ENCODE measurements around the gene ST8SIA2.

Gene ST8SIA2

GRCh38 chr15:92430069-92430440 lies 36.4 kb downstream of the ST8SIA2 start:
- no peak for TF ChIP-seq TAF1 (IDR thresholded peaks at IDR 0.05; ENCODE audit: borderline replicate concordance, insufficient read depth, low read length)
- no peak for TF ChIP-seq POLR2AphosphoS5 (IDR thresholded peaks at IDR 0.05; ENCODE audit: low read depth, low read length)
- TF ChIP-seq FOXP2 (optimal IDR thresholded peaks at IDR 0.05; ENCODE audit: borderline replicate concordance, extremely low read depth, extremely low read length, insufficient read depth): no peak
- TF ChIP-seq REST (IDR thresholded peaks at IDR 0.05; ENCODE audit: insufficient read depth in 1 of 2, low read depth in 2 of 2, low read length in 2 of 2): no peak
- TF ChIP-seq SIN3A (IDR thresholded peaks at IDR 0.05; ENCODE audit: borderline replicate concordance, insufficient read depth, low read length): no peak

GRCh38 chr15:92435145-92435544 lies 41.5 kb downstream of the ST8SIA2 start:
- TF ChIP-seq SIN3A (IDR thresholded peaks at IDR 0.05; ENCODE audit: borderline replicate concordance, insufficient read depth, low read length): no peak
- no peak for TF ChIP-seq REST (IDR thresholded peaks at IDR 0.05; ENCODE audit: insufficient read depth in 1 of 2, low read depth in 2 of 2, low read length in 2 of 2)
- no peak for TF ChIP-seq FOXP2 (optimal IDR thresholded peaks at IDR 0.05; ENCODE audit: borderline replicate concordance, extremely low read depth, extremely low read length, insufficient read depth)

- no peak for TF ChIP-seq POLR2AphosphoS5 (IDR thresholded peaks at IDR 0.05; ENCODE audit: low read depth, low read length)
- TF ChIP-seq SIN3A (IDR thresholded peaks at IDR 0.05; ENCODE audit: borderline replicate concordance, insufficient read depth, low read length): no peak
- TF ChIP-seq REST (IDR thresholded peaks at IDR 0.05; ENCODE audit: insufficient read depth in 1 of 2, low read depth in 2 of 2, low read length in 2 of 2): no peak
- no peak for TF ChIP-seq TAF1 (IDR thresholded peaks at IDR 0.05; ENCODE audit: borderline replicate concordance, insufficient read depth, low read length)
- TF ChIP-seq FOXP2 (optimal IDR thresholded peaks at IDR 0.05; ENCODE audit: borderline replicate concordance, extremely low read depth, extremely low read length, insufficient read depth): no peak
Observed at GRCh38 chr15:92438471-92438870, 44.8 kb downstream of the ST8SIA2 start.

- TF ChIP-seq REST (IDR thresholded peaks at IDR 0.05; ENCODE audit: insufficient read depth in 1 of 2, low read depth in 2 of 2, low read length in 2 of 2): no peak
- no peak for TF ChIP-seq TAF1 (IDR thresholded peaks at IDR 0.05; ENCODE audit: borderline replicate concordance, insufficient read depth, low read length)
- TF ChIP-seq POLR2AphosphoS5 (IDR thresholded peaks at IDR 0.05; ENCODE audit: low read depth, low read length): no peak
- TF ChIP-seq SIN3A (IDR thresholded peaks at IDR 0.05; ENCODE audit: borderline replicate concordance, insufficient read depth, low read length): no peak
- TF ChIP-seq FOXP2 (optimal IDR thresholded peaks at IDR 0.05; ENCODE audit: borderline replicate concordance, extremely low read depth, extremely low read length, insufficient read depth): no peak
Observed at GRCh38 chr15:92443381-92443780, 49.7 kb downstream of the ST8SIA2 start.

GRCh38 chr15:92444631-92445030 lies 51.0 kb downstream of the ST8SIA2 start:
- TF ChIP-seq TAF1 (IDR thresholded peaks at IDR 0.05; ENCODE audit: borderline replicate concordance, insufficient read depth, low read length) (no peak), FOXP2 (optimal IDR thresholded peaks at IDR 0.05; ENCODE audit: borderline replicate concordance, extremely low read depth, extremely low read length, insufficient read depth) (no peak), REST (IDR thresholded peaks at IDR 0.05; ENCODE audit: insufficient read depth in 1 of 2, low read depth in 2 of 2, low read length in 2 of 2) (no peak), SIN3A (IDR thresholded peaks at IDR 0.05; ENCODE audit: borderline replicate concordance, insufficient read depth, low read length) (no peak), POLR2AphosphoS5 (IDR thresholded peaks at IDR 0.05; ENCODE audit: low read depth, low read length) (no peak)
